ENCODE results near the gene P2RY14.
"Not testable (repeated sequence)": the region's sequence is repeated elsewhere in the genome, so short reads cannot be mapped to it uniquely, and the experiment has no call there.

The P2RY14 gene

DNA sequence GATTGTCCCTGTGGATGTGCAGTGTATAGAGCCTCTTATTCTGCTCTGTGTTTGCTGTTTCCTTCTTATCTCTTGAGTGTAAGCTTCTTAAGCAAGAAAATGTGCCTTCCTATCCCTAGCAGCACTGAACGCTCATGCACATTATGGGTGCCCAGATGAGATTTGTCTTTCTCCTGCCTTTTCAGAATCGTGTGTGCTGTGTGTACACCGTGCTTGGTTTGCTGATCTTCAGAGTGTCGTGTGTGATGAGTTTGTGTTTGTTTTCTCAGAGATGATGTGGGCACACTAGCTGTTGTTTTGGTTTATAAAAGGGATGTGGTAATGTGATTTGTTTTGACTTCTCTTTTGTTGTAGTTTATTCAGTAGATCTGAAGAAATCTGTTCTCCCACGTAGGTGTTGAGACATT is 95.1 kb downstream of the P2RY14 start:
- DNase-seq (ENCODE audit: low spot score in 2 of 2) = no peak
- Mint-ChIP-seq H3K36me3 (no peaks in the 10 kb centered on the region), H3K27me3 (peaks cover 3% of the 10 kb centered on the region), H3K27ac (no peak overlapping the region), H3K4me1 (no peaks in the 10 kb centered on the region), H3K4me3 (no peak overlapping the region), H3K9me3 (no peaks in the 10 kb centered on the region)
- no peak for ATAC-seq (ENCODE audit: low read depth)

DNA sequence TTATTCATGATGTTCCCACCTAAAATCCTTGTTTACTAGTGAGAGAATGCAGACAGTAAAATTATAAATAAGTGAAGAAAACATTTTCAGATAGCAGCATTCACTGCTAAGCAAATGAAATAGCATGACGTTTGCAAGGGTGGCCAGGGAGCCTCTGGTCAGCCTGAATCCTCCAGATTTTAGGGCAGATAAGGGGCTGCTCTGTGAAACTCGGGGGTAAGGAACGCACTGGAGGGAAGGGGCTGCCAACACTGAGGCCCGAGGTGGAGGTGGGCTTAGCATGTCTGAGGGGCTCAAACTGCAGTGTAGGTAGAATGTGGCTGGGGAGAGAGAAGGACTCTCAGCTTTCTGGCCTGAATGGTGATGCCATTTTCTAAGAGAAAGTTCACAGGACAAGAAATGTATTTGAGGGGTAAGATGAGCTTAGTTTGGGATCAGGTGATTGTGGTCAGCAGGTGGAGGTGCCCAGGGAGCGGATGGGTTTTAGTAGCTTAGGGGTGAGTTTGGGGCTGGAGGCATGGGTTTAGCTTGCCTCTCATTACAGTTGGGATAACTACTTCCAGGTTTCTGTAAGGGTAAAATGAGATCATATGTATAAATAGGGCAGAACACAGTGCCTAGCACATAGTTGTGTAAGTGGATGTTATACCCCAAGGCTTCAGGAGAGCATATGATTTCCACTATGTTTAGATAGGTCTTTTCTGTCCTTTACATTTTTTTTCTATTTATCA is 95.8 kb downstream of the P2RY14 start:
- DNase-seq (ENCODE audit: low spot score in 2 of 2) (no peak), ATAC-seq (ENCODE audit: low read depth) (no peak)
- H3K4me1 Mint-ChIP-seq = no peaks in the 10 kb centered on the region
- peaks cover 3% of the 10 kb centered on the region for H3K27me3 Mint-ChIP-seq
- H3K36me3 Mint-ChIP-seq = no peaks in the 10 kb centered on the region
- H3K9me3 Mint-ChIP-seq = no peaks in the 10 kb centered on the region
- H3K27ac Mint-ChIP-seq = no peak overlapping the region
- H3K4me3 Mint-ChIP-seq = no peak overlapping the region

GRCh38 chr3:151178208-151178845 is 100.0 kb downstream of the P2RY14 start:
- Mint-ChIP-seq H3K4me1 (no peaks in the 10 kb centered on the region), H3K36me3 (no peaks in the 10 kb centered on the region), H3K27ac (no peak overlapping the region), H3K27me3 (peaks cover 2% of the 10 kb centered on the region), H3K4me3 (no peak overlapping the region), H3K9me3 (no peaks in the 10 kb centered on the region)
- ATAC-seq (ENCODE audit: low read depth) (no peak), DNase-seq (ENCODE audit: low spot score in 2 of 2) (no peak)

DNA sequence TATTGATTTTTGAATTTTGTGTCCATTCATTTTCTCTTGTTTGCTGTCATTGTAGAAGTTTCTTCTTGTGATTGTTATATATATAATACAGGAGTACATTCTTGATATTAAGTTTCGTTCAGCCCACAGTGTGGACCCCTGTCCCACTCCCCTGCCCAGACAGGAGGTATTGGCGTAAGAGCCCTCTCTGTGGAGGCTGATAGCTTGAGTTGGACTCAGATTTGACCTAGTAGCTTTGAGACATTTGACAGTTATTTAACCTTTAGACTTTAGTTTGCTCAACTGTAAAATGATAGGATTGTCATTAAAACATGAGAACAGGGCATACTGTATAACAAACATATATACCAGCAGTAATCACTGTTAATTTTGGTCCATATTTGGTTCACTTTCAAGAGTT is 102.4 kb downstream of the P2RY14 start:
- Mint-ChIP-seq H3K36me3 (no peaks in the 10 kb centered on the region), H3K27ac (no peak overlapping the region), H3K4me3 (no peak overlapping the region), H3K4me1 (peaks cover 13% of the 10 kb centered on the region), H3K27me3 (no peaks in the 10 kb centered on the region), H3K9me3 (no peaks in the 10 kb centered on the region)
- DNase-seq (ENCODE audit: low spot score in 2 of 2) (no peak), ATAC-seq (ENCODE audit: low read depth) (no peak)

DNA sequence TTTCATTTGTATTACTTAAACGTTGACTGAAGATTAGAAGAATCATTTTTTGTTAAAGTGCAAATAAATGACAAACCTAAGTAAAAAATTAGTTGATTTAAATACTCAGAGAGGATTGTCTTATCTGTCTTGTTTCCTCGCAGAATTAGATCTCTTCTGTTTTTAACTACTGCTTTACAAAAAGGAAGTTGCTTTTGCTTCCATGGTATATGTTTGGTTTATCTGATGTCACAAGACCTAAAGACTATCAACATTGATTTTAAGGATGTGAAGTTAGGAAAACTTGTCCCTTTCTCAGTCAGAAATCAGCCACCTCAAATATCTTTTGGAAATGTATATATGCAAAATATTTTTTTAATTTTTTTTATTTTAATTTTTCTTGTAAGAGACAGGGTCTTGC is 104.0 kb downstream of the P2RY14 start:
- Mint-ChIP-seq H3K9me3 (no peaks in the 10 kb centered on the region), H3K27ac (no peak overlapping the region), H3K4me3 (no peak overlapping the region), H3K4me1 (peaks cover 24% of the 10 kb centered on the region), H3K27me3 (no peaks in the 10 kb centered on the region), H3K36me3 (no peaks in the 10 kb centered on the region)
- DNase-seq (ENCODE audit: low spot score in 2 of 2) = no peak
- no peak for ATAC-seq (ENCODE audit: low read depth)

GRCh38 chr3:151171145-151171757 is 107.1 kb downstream of the P2RY14 start:
- Mint-ChIP-seq H3K9me3 (no peaks in the 10 kb centered on the region), H3K36me3 (no peaks in the 10 kb centered on the region), H3K4me3 (peak overlapping the region; percentile 12), H3K4me1 (peaks cover 29% of the 10 kb centered on the region), H3K27ac (peak overlapping the region; percentile 92), H3K27me3 (no peaks in the 10 kb centered on the region)
- DNase-seq (ENCODE audit: low spot score in 2 of 2) = no peak
- ATAC-seq (ENCODE audit: low read depth) = no peak

DNA sequence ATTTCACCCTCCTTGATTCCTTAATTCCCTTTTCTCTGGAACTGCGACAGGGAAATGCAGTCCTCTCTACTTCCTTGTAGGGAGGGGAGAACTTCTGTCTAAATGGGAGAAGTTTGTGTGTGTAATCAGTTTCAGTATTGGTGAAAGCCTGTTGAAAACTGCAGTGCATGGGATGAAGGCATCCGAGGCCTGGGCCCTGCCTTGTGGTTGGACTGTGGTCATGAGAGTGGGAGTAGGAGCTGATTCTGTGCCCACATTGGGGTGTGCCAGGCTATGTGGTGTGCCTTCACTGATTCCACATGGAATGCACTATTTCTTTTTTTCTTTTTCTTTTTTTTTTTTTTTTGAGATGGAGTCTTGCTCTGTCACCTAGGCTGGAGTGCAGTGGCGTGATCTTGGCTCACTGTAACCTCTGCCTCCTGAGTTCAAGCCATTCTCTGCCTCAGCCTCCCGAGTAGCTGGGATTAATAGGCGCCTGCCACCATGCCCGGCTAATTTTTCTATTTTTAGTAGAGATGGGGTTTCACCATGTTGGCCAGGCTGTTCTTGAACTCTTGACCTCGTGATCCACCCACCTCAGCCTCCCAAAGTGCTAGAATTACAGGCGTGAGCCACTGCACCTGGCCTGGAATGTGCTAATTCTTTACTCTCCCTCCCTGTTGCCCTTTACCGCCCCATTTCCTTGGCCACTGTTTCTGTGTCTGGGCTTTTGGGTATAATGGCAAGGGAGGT is 108.2 kb downstream of the P2RY14 start:
- H3K4me1 Mint-ChIP-seq = peaks cover 29% of the 10 kb centered on the region
- H3K9me3 Mint-ChIP-seq, H3K36me3 Mint-ChIP-seq, H3K27me3 Mint-ChIP-seq: not testable (repeated sequence)
- H3K4me3 Mint-ChIP-seq = peak overlapping the region; percentile 54
- H3K27ac Mint-ChIP-seq = peak overlapping the region; percentile 92
- ATAC-seq (ENCODE audit: low read depth) (peak; percentile 54), DNase-seq (ENCODE audit: low spot score in 2 of 2) (peak in 1 of 2 donors; percentile 19)

DNA sequence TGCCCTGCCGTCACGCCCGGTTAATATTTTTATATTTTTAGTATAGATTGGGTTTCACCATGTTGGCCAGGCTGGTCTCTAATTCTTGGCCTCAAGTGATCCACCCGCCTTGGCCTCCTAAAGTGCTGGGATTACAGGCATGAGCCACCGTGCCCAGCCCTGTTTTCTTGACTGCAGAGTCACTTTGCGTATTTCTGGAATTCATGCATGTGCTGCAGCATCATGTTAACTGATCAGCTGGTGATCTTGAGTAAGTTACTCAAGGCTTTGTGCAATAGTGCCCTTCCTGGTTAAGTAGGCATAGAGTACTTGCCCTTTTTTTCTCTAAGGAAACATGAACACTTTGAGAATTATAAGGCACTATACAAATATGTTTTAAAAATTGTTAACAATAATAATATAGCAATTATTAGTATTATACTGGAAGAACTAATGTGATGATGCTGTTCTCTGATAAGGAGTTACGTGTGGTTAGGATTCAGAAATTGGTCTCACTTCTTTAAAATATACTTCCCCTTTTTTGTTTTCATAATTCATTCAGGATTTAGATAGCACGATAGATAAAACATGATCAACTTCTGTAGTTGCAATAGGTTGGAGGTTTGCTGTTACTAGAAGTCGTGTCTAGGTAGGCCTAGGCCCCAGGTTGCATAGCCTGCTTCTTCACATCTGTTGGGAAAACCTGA is 108.9 kb downstream of the P2RY14 start:
- H3K4me1 Mint-ChIP-seq = peaks cover 29% of the 10 kb centered on the region
- DNase-seq (ENCODE audit: low spot score in 2 of 2) (peak in 1 of 2 donors; percentile 25), ATAC-seq (ENCODE audit: low read depth) (peak; percentile 89)
- peak overlapping the region; percentile 92 for H3K27ac Mint-ChIP-seq
- H3K4me3 Mint-ChIP-seq = peak overlapping the region; percentile 54
- no peaks in the 10 kb centered on the region for H3K27me3 Mint-ChIP-seq
- no peaks in the 10 kb centered on the region for H3K36me3 Mint-ChIP-seq
- no peaks in the 10 kb centered on the region for H3K9me3 Mint-ChIP-seq

DNA sequence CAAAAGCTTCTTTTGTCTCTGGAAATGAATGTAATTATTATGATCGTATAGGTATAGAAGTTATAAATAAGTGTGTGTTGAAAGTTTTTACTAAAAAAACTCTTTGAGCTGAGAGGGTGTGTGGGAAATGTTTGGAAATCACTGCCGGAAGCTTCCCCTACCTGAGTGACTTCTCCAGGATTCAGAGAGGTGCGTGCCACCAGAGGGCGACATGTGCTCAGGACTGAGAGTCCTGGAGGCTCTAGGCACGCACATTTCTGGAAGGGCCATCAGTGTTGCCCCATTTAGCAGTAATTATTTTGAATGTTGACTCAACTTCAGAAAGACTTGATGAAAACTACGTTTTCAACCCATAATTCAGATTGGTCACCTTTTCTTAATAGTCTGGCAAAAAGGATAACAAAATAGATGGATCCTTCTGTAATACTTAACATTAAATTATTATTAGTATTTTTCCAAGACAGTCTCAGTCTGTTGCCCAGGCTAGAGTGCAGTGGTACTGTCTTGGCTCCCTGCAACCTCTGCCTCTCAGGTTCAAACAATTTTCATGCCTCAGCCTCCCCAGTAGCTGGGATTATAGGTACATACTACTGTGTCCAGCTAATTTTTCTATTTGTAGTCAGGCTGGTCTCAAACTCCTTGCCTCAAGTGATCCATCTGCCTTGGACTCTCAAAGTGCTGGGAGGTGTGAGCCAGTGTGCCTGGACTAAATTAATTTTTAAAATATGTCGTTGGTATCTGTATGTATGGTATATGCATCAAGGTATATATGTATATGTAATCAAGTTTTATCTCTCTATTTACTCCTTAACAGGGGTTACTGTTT is 109.9 kb downstream of the P2RY14 start:
- peak; percentile 32 for ATAC-seq (ENCODE audit: low read depth)
- no peak overlapping the region for H3K27ac Mint-ChIP-seq
- H3K36me3 Mint-ChIP-seq = no peaks in the 10 kb centered on the region
- H3K9me3 Mint-ChIP-seq = no peaks in the 10 kb centered on the region
- H3K4me1 Mint-ChIP-seq = peaks cover 29% of the 10 kb centered on the region
- DNase-seq (ENCODE audit: low spot score in 2 of 2) = peak; percentile 37 to 49
- H3K27me3 Mint-ChIP-seq = no peaks in the 10 kb centered on the region
- no peak overlapping the region for H3K4me3 Mint-ChIP-seq

GRCh38 chr3:151166161-151166560 is 112.2 kb downstream of the P2RY14 start:
- ATAC-seq (ENCODE audit: low read depth) = no peak
- H3K27ac Mint-ChIP-seq = no peak overlapping the region

GRCh38 chr3:151165226-151165625 is 113.1 kb downstream of the P2RY14 start:
- H3K9me3 Mint-ChIP-seq = no peaks in the 10 kb centered on the region
- peaks cover 9% of the 10 kb centered on the region for H3K4me1 Mint-ChIP-seq
- H3K27ac Mint-ChIP-seq = no peak overlapping the region
- peaks cover 4% of the 10 kb centered on the region for H3K27me3 Mint-ChIP-seq
- ATAC-seq (ENCODE audit: low read depth) (no peak), DNase-seq (ENCODE audit: low spot score in 2 of 2) (no peak)
- H3K4me3 Mint-ChIP-seq = no peak overlapping the region
- H3K36me3 Mint-ChIP-seq = no peaks in the 10 kb centered on the region

More at GRCh38 chr3:151166161-151166560, 112.2 kb downstream of the P2RY14 start:
- no peak for DNase-seq (ENCODE audit: low spot score in 2 of 2)
- H3K36me3 Mint-ChIP-seq = no peaks in the 10 kb centered on the region
- peaks cover 1% of the 10 kb centered on the region for H3K27me3 Mint-ChIP-seq
- H3K9me3 Mint-ChIP-seq = no peaks in the 10 kb centered on the region
- H3K4me3 Mint-ChIP-seq = no peak overlapping the region
- peaks cover 18% of the 10 kb centered on the region for H3K4me1 Mint-ChIP-seq

All from memory B cell (primary cell).